SK-N-SH treated with all-trans-retinoic acid at 6 μM for 48 hours (cell line): ENCODE results near the gene UNC5C.

Experiments used
- ATAC-seq: fragments of 200-7000 bp; cut with Tn5 transposase; 3 replicates; pipeline ENCODE4 v1.9.1; 2020; ENCODE audit warnings: mild to moderate bottlenecking, moderate library complexity
- BACH2 ChIP-seq: fragments of 250-450 bp; sonication (Bioruptor Pico); IDR thresholded peaks from 2 replicates; pipeline ENCODE4 v1.9.0; 2021; ENCODE audit warnings: mild to moderate bottlenecking, borderline replicate concordance
- CSDC2 ChIP-seq: fragments of 250-450 bp; sonication (Bioruptor Pico); IDR thresholded peaks from 2 replicates; pipeline ENCODE4 v1.5.0; 2020; ENCODE audit warnings: mild to moderate bottlenecking, moderate library complexity
- ESRRG ChIP-seq: fragments of 250-450 bp; sonication (Bioruptor Pico); IDR thresholded peaks from 2 replicates; pipeline ENCODE4 v1.6.1; 2021; ENCODE audit warnings: mild to moderate bottlenecking
- GLIS3 ChIP-seq: fragments of 250-450 bp; sonication (Bioruptor Pico); IDR thresholded peaks from 2 replicates; pipeline ENCODE4 v1.5.0; 2020; ENCODE audit warnings: mild to moderate bottlenecking, moderate library complexity
- ISL1 ChIP-seq: fragments of 250-450 bp; sonication (Bioruptor Pico); IDR thresholded peaks from 2 replicates; pipeline ENCODE4 v2.1.2; 2022; ENCODE audit warnings: mild to moderate bottlenecking, moderate library complexity
- PPARA ChIP-seq: fragments of 250-450 bp; sonication (Bioruptor Pico); IDR thresholded peaks from 2 replicates; pipeline ENCODE4 v1.5.0; 2020; ENCODE audit warnings: mild to moderate bottlenecking, borderline replicate concordance
- RARB ChIP-seq: fragments of 250-450 bp; sonication (Bioruptor Pico); IDR thresholded peaks from 2 replicates; pipeline ENCODE4 v1.8.0; 2021; ENCODE audit warnings: mild to moderate bottlenecking, moderate library complexity
- SNAI2 ChIP-seq: fragments of 250-450 bp; sonication (Bioruptor Pico); IDR thresholded peaks from 2 replicates; pipeline ENCODE4 v1.5.0; 2020; ENCODE audit warnings: mild to moderate bottlenecking, moderate library complexity
- TCF4 ChIP-seq: fragments of 250-450 bp; sonication (Bioruptor Pico); IDR thresholded peaks from 2 replicates; pipeline ENCODE4 v1.8.0; 2021; ENCODE audit warnings: mild to moderate bottlenecking, moderate library complexity, borderline replicate concordance
- TOX ChIP-seq: fragments of 250-450 bp; sonication (Bioruptor Pico); IDR thresholded peaks from 2 replicates; pipeline ENCODE4 v1.8.0; 2021; ENCODE audit warnings: mild to moderate bottlenecking, moderate library complexity, borderline replicate concordance
- ZC3H10 ChIP-seq: fragments of 250-450 bp; sonication (Bioruptor Pico); IDR thresholded peaks from 2 replicates; pipeline ENCODE4 v1.5.1; 2021; ENCODE audit warnings: mild to moderate bottlenecking, moderate library complexity
- ZFP30 ChIP-seq: fragments of 450-650 bp; formaldehyde crosslinking; IDR thresholded peaks from 2 replicates; pipeline ENCODE4 v1.5.0; 2022; ENCODE audit warnings: mild to moderate bottlenecking, moderate library complexity
- ZNF565 ChIP-seq: fragments of 450-650 bp; formaldehyde crosslinking; conservative IDR thresholded peaks from 2 replicates; pipeline ENCODE4 v1.5.0; 2020; ENCODE audit warnings: low read depth, mild to moderate bottlenecking, moderate library complexity
- ZNF70 ChIP-seq: fragments of 450-650 bp; formaldehyde crosslinking; IDR thresholded peaks from 2 replicates; pipeline ENCODE4 v1.5.0; 2020; ENCODE audit warnings: mild to moderate bottlenecking, moderate library complexity
- ZNF8 ChIP-seq: fragments of 450-650 bp; formaldehyde crosslinking; IDR thresholded peaks from 2 replicates; pipeline ENCODE4 v1.5.0; 2020; ENCODE audit warnings: mild to moderate bottlenecking, moderate library complexity
- TF ChIP-seq, protein P1 (sequence below): fragments of 250-450 bp; sonication (Bioruptor Pico); IDR thresholded peaks from 2 replicates; pipeline ENCODE4 v1.8.0; 2021; ENCODE audit warnings: low read depth, mild to moderate bottlenecking, moderate library complexity, borderline replicate concordance
- TF ChIP-seq, protein P2 (sequence below): fragments of 250-450 bp; sonication (Bioruptor Pico); IDR thresholded peaks from 2 replicates; pipeline ENCODE4 v1.5.1; 2021; ENCODE audit warnings: mild to moderate bottlenecking, moderate library complexity
- TF ChIP-seq, protein P3 (sequence below): fragments of 250-450 bp; sonication (Bioruptor Pico); IDR thresholded peaks from 2 replicates; pipeline ENCODE4 v1.5.1; 2020; ENCODE audit warnings: low read depth, mild to moderate bottlenecking, moderate library complexity
- TF ChIP-seq, protein P4 (sequence below): fragments of 250-450 bp; sonication (Bioruptor Pico); IDR thresholded peaks from 2 replicates; pipeline ENCODE4 v1.5.0; 2020; ENCODE audit warnings: mild to moderate bottlenecking, moderate library complexity
- TF ChIP-seq, protein P5 (sequence below): fragments of 250-450 bp; sonication (Bioruptor Pico); IDR thresholded peaks from 2 replicates; pipeline ENCODE4 v1.8.0; 2020; ENCODE audit warnings: mild to moderate bottlenecking, moderate library complexity, borderline replicate concordance

The UNC5C gene

DNA sequence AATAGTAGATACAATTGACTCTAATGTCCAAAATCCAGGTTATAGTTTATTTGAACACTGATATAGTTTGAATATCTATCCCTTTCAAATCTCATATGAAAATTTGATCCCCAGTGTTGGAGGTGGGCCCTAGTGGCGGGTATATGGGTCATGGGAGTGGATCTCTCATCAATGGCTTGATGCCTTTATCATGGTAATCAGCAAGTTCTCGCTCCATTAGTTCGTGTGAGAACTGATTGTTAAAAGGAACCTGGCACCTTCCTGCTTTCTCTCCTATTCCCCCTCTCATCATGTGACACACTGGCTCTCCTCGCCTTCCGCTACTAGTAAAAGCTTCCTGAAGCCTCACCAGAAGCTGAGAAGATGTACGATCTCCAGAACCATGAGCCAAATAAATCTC is 70.1 kb downstream of the UNC5C start:
- ATAC-seq, result no peak
- TF ChIP-seq SNAI2 (CRISPR knock-in tag) (no peak), ZNF70 (CRISPR knock-in tag) (no peak), ISL1 (no peak), GLIS3 (no peak), TOX (CRISPR knock-in tag) (no peak)
- TF ChIP-seq, protein P1, sequence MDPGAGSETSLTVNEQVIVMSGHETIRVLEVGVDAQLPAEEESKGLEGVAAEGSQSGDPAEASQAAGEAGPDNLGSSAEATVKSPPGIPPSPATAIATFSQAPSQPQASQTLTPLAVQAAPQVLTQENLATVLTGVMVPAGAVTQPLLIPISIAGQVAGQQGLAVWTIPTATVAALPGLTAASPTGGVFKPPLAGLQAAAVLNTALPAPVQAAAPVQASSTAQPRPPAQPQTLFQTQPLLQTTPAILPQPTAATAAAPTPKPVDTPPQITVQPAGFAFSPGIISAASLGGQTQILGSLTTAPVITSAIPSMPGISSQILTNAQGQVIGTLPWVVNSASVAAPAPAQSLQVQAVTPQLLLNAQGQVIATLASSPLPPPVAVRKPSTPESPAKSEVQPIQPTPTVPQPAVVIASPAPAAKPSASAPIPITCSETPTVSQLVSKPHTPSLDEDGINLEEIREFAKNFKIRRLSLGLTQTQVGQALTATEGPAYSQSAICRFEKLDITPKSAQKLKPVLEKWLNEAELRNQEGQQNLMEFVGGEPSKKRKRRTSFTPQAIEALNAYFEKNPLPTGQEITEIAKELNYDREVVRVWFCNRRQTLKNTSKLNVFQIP, result no peak
- TF ChIP-seq, protein P2, sequence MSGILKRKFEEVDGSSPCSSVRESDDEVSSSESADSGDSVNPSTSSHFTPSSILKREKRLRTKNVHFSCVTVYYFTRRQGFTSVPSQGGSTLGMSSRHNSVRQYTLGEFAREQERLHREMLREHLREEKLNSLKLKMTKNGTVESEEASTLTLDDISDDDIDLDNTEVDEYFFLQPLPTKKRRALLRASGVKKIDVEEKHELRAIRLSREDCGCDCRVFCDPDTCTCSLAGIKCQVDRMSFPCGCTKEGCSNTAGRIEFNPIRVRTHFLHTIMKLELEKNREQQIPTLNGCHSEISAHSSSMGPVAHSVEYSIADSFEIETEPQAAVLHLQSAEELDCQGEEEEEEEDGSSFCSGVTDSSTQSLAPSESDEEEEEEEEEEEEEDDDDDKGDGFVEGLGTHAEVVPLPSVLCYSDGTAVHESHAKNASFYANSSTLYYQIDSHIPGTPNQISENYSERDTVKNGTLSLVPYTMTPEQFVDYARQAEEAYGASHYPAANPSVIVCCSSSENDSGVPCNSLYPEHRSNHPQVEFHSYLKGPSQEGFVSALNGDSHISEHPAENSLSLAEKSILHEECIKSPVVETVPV, result no peak
- TF ChIP-seq, protein P3, sequence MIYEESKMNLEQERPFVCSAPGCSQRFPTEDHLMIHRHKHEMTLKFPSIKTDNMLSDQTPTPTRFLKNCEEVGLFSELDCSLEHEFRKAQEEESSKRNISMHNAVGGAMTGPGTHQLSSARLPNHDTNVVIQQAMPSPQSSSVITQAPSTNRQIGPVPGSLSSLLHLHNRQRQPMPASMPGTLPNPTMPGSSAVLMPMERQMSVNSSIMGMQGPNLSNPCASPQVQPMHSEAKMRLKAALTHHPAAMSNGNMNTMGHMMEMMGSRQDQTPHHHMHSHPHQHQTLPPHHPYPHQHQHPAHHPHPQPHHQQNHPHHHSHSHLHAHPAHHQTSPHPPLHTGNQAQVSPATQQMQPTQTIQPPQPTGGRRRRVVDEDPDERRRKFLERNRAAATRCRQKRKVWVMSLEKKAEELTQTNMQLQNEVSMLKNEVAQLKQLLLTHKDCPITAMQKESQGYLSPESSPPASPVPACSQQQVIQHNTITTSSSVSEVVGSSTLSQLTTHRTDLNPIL (CRISPR knock-in tag), result no peak
- TF ChIP-seq, all 23 proteins: peak for 0

DNA sequence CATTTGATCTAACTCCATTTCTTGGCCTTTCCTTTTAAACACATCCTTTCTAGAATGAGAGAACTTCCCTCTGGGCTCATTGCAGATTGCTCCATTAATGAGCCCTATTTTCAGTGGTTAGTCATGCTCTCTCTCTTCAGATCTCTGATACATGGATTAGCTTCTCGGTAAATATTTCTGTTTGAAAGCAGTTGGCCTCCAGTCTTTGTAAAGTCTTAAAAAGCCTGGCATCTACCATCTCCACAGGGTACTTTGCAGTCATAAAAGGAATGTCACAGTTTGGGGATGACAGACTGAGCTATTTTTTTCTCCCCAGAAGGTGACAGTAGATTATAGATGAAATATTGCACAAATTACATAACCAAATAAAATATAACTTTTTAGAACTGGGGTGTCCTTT is 72.7 kb downstream of the UNC5C start:
- ATAC-seq, result no peak
- TF ChIP-seq CSDC2 (no peak), ISL1 (no peak), TOX (CRISPR knock-in tag) (no peak), ESRRG (CRISPR knock-in tag) (no peak), ZNF70 (CRISPR knock-in tag) (no peak), PPARA (CRISPR knock-in tag) (no peak), ZNF565 (CRISPR knock-in tag) (no peak), ZC3H10 (CRISPR knock-in tag) (no peak), SNAI2 (CRISPR knock-in tag) (no peak), BACH2 (CRISPR knock-in tag) (no peak), RARB (CRISPR knock-in tag) (no peak), ZFP30 (no peak), ZNF8 (CRISPR knock-in tag) (no peak), TCF4 (CRISPR knock-in tag) (no peak), GLIS3 (no peak)
- TF ChIP-seq, protein P2, result no peak
- TF ChIP-seq, protein P4, sequence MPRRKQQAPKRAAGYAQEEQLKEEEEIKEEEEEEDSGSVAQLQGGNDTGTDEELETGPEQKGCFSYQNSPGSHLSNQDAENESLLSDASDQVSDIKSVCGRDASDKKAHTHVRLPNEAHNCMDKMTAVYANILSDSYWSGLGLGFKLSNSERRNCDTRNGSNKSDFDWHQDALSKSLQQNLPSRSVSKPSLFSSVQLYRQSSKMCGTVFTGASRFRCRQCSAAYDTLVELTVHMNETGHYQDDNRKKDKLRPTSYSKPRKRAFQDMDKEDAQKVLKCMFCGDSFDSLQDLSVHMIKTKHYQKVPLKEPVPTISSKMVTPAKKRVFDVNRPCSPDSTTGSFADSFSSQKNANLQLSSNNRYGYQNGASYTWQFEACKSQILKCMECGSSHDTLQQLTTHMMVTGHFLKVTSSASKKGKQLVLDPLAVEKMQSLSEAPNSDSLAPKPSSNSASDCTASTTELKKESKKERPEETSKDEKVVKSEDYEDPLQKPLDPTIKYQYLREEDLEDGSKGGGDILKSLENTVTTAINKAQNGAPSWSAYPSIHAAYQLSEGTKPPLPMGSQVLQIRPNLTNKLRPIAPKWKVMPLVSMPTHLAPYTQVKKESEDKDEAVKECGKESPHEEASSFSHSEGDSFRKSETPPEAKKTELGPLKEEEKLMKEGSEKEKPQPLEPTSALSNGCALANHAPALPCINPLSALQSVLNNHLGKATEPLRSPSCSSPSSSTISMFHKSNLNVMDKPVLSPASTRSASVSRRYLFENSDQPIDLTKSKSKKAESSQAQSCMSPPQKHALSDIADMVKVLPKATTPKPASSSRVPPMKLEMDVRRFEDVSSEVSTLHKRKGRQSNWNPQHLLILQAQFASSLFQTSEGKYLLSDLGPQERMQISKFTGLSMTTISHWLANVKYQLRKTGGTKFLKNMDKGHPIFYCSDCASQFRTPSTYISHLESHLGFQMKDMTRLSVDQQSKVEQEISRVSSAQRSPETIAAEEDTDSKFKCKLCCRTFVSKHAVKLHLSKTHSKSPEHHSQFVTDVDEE, result no peak
- TF ChIP-seq, protein P1, result no peak
- TF ChIP-seq, protein P5, sequence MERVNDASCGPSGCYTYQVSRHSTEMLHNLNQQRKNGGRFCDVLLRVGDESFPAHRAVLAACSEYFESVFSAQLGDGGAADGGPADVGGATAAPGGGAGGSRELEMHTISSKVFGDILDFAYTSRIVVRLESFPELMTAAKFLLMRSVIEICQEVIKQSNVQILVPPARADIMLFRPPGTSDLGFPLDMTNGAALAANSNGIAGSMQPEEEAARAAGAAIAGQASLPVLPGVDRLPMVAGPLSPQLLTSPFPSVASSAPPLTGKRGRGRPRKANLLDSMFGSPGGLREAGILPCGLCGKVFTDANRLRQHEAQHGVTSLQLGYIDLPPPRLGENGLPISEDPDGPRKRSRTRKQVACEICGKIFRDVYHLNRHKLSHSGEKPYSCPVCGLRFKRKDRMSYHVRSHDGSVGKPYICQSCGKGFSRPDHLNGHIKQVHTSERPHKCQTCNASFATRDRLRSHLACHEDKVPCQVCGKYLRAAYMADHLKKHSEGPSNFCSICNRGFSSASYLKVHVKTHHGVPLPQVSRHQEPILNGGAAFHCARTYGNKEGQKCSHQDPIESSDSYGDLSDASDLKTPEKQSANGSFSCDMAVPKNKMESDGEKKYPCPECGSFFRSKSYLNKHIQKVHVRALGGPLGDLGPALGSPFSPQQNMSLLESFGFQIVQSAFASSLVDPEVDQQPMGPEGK, result no peak
